Suppressor macrophage (primary cell): ENCODE results near the gene SCFD1.
"Not testable (repeated sequence)": the region's sequence is repeated elsewhere in the genome, so short reads cannot be mapped to it uniquely, and the experiment has no call there.

Source experiments
- DNase-seq, 4 experiments: peaks; one replicate each; pipeline ENCODE4 v3.0.0-alpha.2; 2020 to 2022

Gene SCFD1

DNA sequence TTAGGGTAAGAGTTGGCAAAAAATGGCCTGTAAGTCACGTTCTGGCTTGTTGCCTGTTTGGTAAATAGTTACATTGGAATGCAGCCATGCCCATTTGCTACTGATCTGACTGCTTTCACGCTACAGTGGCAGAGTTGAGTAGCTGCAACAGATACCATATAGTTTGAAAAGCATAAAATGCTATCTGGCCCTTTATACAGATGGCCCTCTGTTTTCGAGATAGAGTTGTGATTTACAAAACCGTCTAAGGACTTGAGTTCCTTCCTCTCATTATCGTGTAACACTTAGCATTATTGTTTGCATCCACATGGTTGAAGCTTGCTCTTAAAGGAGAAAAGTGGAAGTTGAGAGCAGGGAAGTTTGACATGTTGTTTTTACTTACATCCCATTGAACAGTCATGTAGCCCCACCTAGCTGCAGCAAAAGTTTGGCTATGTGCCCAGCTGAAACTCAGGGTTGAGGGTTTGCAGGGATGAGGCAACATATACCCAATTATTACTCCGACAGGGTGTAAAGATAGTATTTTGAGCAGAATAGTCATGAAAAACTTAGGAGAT, 11.3 kb upstream of the SCFD1 start:
- DNase-seq, result peak; percentile 87 to 94 (median 90)

GRCh38 chr14:30614155-30614554, 8.0 kb upstream of the SCFD1 start:
- no peak for DNase-seq

- DNase-seq, result peak; percentile 49 to 87 (median 72)
Observed at GRCh38 chr14:30620178-30620577, 1.9 kb upstream of the SCFD1 start.

GRCh38 chr14:30621354-30621939, 672 bp upstream of the SCFD1 start:
- peak; percentile 60 to 84 (median 80) for DNase-seq

GRCh38 chr14:30623412-30624131, 1.5 kb downstream of the SCFD1 start:
- no peak for DNase-seq

DNA sequence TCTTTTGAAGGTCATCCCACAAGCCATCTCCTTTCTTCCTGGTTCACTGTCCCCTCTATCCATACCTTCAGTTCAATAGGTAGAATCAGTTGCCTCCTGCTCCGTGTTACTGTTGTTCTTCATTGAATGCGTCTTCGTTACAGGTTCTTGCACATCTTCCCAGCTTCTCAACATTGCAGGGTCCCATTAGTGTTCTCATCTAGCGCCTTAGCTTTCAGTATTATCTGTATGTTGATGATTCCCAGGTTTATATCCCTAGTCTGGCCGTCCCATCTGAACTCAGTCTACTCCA, 2.0 kb downstream of the SCFD1 start:
- no peak for DNase-seq

GRCh38 chr14:30625533-30625932, 3.4 kb downstream of the SCFD1 start:
- DNase-seq, result no peak

DNA sequence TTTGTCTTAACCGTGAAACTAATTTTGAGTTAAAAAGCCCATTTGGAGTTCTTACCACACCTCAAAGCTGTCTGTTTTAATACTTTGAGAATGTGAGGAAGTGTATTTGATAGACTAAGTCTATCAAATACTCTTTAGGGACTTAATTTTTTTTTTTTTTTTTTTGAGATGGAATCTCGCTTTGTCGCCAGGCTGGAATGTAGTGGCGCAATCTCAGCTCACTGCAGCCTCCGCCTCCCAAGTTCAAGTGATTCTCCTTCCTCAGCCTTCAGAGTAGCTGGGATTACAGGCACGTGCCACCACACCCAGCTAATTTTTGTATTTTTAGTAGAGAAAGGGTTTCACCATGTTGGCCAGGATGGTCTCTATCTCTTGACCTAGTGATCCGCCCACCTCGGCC, 7.3 kb downstream of the SCFD1 start:
- not testable (repeated sequence) for DNase-seq

- DNase-seq, result no peak
Observed at GRCh38 chr14:30630248-30630647, 8.1 kb downstream of the SCFD1 start.

DNA sequence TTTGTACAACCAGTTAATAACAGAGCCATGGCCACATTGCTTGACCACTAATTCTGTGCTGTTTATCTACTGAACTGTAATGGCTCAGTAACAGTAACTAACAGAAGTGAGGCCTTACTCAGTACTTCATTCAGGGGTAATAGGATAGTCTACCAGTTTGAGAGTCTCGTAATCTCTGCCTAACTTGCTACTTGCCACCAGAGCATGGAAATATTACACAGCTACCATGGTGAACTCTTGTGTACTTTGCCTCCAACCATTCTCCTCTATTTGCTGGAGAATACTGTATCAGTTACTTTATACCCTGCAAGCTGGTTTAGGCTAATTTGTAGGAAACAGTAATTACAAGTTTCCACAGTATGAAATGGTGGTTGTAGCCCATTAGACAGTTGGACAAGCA, 10.6 kb downstream of the SCFD1 start:
- DNase-seq, result no peak

DNA sequence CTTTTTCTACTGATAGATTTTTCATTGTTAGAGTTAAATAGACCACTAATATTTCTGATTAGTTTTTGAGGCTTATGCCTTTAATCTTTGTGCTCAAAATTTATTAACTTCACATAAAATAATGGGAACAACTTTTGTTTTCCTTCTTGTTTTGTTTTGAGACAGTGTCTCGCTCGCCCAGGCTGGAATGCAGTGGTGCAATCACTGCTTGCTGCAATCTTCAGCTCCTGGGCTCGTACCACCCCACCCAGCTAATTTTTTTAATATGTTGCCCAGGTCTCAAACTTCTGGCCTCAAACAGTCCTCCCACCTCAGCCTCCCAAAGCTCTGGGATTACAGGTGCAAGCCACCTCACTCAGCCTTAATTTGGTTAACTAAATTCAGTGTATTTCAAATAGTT, 16.8 kb downstream of the SCFD1 start:
- DNase-seq, result peak in 2 of 4 experiments; percentile 34 to 38

GRCh38 chr14:30641207-30641606, 19.1 kb downstream of the SCFD1 start:
- no peak for DNase-seq

DNA sequence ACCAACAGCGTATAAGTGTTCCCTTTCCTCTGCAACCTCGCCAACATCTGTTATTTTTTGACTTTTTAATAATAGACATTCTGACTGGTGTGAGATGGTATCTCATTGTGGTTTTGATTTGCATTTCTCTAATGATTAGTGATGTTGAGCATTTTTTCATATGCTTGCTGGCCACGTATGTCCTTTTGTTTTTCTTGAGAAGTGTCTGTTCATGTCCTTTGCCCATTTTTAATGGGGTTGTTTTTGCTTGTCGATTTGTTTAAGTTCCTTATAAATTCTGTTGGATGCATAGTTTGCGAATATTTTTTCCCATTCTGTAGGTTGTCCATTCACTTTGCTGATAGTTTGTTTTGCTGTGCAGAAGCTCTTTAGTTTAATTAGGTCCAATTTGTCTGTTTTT, 22.3 kb downstream of the SCFD1 start:
- DNase-seq, result not testable (repeated sequence)

- no peak for DNase-seq
Observed at GRCh38 chr14:30645600-30645999, 23.5 kb downstream of the SCFD1 start.

- no peak for DNase-seq
Observed at GRCh38 chr14:30648471-30648870, 26.4 kb downstream of the SCFD1 start.

GRCh38 chr14:30651937-30652336, 29.8 kb downstream of the SCFD1 start:
- DNase-seq, result no peak

- no peak for DNase-seq
Observed at GRCh38 chr14:30655124-30655523, 33.0 kb downstream of the SCFD1 start.

- no peak for DNase-seq
Observed at GRCh38 chr14:30655658-30656057, 33.5 kb downstream of the SCFD1 start.

- peak; percentile 39 to 54 (median 47) for DNase-seq
Observed at GRCh38 chr14:30656190-30656632, 34.1 kb downstream of the SCFD1 start.

GRCh38 chr14:30657050-30657449, 34.9 kb downstream of the SCFD1 start:
- DNase-seq, result no peak

- DNase-seq, result peak in 1 of 4 experiments; percentile 17
Observed at GRCh38 chr14:30657606-30658163, 35.6 kb downstream of the SCFD1 start.

DNA sequence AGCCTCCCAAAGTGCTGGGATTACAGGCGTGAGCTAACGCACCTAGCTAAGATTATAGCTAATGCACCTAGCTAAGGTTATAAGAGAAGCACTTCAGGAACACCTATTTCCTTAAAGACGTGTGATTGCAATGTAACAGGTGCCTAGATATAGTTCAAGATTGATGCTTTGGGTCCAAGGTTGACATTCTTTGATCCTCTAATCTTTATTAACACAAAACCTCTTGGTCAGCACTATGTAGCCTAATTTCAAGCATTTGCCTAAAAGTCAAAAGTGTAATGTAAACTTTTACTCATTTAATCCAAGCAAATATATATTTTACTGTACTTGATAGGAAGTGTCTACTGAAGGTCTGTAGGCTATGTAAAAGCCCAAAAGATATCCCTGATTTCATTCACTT, 36.5 kb downstream of the SCFD1 start:
- DNase-seq, result no peak

DNA sequence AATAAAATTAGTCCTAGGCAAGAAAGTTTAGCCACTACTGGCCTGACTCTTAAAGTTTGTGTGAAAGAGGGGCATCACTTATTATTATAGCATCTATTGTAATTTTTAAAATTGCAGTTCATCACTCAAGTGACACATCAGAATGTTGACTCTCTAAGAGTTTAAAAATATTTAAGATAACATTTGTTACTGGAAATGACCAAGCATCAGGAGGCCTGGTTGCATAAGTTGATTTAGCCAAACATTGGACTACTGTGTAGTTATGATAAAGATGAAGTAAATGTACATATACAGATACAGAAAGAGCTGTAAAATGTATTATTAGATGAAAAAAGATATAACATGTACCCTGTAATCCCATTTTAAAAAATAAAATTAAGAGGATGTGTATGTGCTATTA, 47.5 kb downstream of the SCFD1 start:
- no peak for DNase-seq

DNA sequence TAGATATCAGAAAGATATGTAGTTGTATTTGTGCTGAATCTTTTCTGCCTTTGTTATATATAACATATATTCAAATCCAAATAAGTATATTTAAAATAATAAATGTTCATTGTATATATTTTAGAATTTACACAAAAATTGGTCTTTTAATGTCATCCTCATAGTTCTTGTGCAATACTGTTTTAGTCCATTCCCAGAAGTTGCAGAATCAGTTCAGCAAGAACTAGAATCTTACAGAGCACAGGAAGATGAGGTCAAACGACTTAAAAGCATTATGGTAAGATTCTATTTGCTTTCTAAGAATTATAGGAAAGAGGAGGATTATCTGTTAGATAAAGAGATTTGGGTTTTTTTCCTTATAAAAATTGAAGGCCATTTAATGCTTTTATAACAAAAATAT, 51.0 kb downstream of the SCFD1 start:
- DNase-seq, result no peak
